Ascending aorta (tissue), 2 donors: ENCODE measurements around the gene TCF3. TPM values are rescaled to one million over a fixed set of nuclear protein-coding genes. Genes with fewer than 3 reads are reported as not detected.

ENCODE experiments used
- DNase-seq, 2 donors: peaks; one replicate each; pipeline ENCODE4 v3.0.0-alpha.2; 2019; ENCODE audit warnings: low spot score in 2 of 2
- H3K27ac ChIP-seq, 2 donors: fragments of 200-600 bp; sonication (generic); one replicate each; pipeline ENCODE4 v1.5.1; 2016 to 2017; ENCODE audit warnings: mild to moderate bottlenecking in 1 of 2
- H3K27me3 ChIP-seq: fragments of 200-600 bp; sonication (generic); one replicate; pipeline ENCODE4 v1.5.1; 2017
- H3K36me3 ChIP-seq, 2 donors: fragments of 200-600 bp; sonication (generic); one replicate each; pipeline ENCODE4 v1.5.1; 2016
- H3K4me1 ChIP-seq, 2 donors: fragments of 200-600 bp; sonication (generic); one replicate each; pipeline ENCODE4 v1.5.1; 2016 to 2017; ENCODE audit warnings: mild to moderate bottlenecking in 1 of 2
- H3K4me3 ChIP-seq, 2 donors: fragments of 200-600 bp; sonication (generic); one replicate each; pipeline ENCODE4 v1.5.1; 2016 to 2017; ENCODE audit warnings: mild to moderate bottlenecking in 1 of 2
- H3K9me3 ChIP-seq, 2 donors: fragments of 200-600 bp; sonication (generic); one replicate each; pipeline ENCODE4 v1.5.1; 2016
- intact Hi-C: fragments of 100-400 bp; cut with DNase I; formaldehyde crosslinking; loops from one replicate; pipeline ENCODE4 v1.15.1; 2023
- total RNA-seq: library from RNA; depleted of rRNA; stranded (reverse); fragments of >200 nt; gene quantifications from one replicate; pipeline ENCODE4 v1.1.0, GENCODE V29; 2016
- TF ChIP-seq, protein P1 (sequence below), 3 experiments: fragments of 200-600 bp in 2 of 3; fragments of 450-650 bp in 1 of 3; sonication (generic) in 2 of 3; IDR thresholded peaks; one replicate each; pipeline ENCODE4 v1.5.1; 2016 to 2019; ENCODE audit warnings: antibody characterized with exemption in 3 of 3, mild to moderate bottlenecking in 1 of 3, moderate library complexity in 1 of 3

Gene TCF3
- total RNA-seq, 1 donor from 2014 or later, result 209 TPM

DNA sequence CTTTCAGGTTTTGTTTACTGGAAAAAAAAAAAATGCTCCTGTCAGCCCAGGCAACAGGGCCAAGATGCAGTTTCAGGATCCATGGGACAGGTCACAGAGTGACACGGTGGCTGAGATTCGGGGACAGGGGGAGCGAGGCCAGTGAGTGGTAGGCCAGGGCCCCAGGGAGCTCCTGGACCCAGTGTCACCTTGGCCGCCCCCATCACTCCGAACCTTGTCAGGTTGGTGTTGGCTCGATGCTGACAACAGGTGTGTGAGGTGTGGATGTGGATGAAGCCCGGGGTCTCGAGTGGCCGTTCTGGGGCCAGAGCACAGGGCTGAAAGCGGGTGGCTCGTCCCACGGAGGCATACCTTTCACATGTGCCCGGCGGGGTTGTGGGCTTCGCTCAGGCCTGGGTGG, 41.1 kb downstream of the TCF3 start:
- no peak overlapping the region for H3K27ac ChIP-seq
- TF ChIP-seq, protein P1, sequence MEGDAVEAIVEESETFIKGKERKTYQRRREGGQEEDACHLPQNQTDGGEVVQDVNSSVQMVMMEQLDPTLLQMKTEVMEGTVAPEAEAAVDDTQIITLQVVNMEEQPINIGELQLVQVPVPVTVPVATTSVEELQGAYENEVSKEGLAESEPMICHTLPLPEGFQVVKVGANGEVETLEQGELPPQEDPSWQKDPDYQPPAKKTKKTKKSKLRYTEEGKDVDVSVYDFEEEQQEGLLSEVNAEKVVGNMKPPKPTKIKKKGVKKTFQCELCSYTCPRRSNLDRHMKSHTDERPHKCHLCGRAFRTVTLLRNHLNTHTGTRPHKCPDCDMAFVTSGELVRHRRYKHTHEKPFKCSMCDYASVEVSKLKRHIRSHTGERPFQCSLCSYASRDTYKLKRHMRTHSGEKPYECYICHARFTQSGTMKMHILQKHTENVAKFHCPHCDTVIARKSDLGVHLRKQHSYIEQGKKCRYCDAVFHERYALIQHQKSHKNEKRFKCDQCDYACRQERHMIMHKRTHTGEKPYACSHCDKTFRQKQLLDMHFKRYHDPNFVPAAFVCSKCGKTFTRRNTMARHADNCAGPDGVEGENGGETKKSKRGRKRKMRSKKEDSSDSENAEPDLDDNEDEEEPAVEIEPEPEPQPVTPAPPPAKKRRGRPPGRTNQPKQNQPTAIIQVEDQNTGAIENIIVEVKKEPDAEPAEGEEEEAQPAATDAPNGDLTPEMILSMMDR (IDR thresholded peaks at IDR 0.05), result no peak
- intact Hi-C loops, result no loop called here

DNA sequence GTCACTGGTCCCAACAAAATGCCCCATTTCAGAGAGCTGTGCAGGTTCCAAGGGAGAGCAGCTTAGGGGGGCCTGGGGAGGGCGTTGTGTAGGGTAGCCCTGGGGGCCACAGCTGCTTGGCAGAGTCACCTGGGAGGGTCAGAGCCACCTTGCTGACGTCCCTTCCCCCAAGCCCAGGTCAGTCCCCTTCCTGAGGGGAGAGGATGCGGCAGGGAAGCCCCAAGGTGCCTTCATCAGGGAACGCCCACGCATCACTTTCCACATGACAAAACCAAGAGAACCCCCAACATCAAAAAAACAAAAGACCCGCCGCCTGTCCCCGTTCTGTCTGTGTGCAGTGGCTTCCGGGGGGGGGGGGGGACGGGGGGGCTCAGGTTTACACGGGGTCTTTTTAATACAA, 41.8 kb downstream of the TCF3 start:
- Histone ChIP-seq H3K27ac (no peak overlapping the region), H3K36me3 (peaks cover 30 to 51% of the 10 kb centered on the region in 2 donors), H3K27me3 (no peaks in the 10 kb centered on the region), H3K9me3 (no peaks in the 10 kb centered on the region), H3K4me3 (no peak overlapping the region), H3K4me1 (peaks cover 4 to 6% of the 10 kb centered on the region in 2 donors)
- TF ChIP-seq, protein P1 (IDR thresholded peaks at IDR 0.05), result no peak
- no peak for DNase-seq
- intact Hi-C loops, result no loop called here

More for the DNA sequence above, 41.1 kb downstream of the TCF3 start:
- no peaks in the 10 kb centered on the region for H3K27me3 ChIP-seq
- DNase-seq, result no peak
- H3K9me3 ChIP-seq, result no peaks in the 10 kb centered on the region
- H3K4me1 ChIP-seq, result peaks cover 1 to 2% of the 10 kb centered on the region in 2 donors
- peaks cover 31 to 57% of the 10 kb centered on the region in 2 donors for H3K36me3 ChIP-seq
- no peak overlapping the region for H3K4me3 ChIP-seq

DNA sequence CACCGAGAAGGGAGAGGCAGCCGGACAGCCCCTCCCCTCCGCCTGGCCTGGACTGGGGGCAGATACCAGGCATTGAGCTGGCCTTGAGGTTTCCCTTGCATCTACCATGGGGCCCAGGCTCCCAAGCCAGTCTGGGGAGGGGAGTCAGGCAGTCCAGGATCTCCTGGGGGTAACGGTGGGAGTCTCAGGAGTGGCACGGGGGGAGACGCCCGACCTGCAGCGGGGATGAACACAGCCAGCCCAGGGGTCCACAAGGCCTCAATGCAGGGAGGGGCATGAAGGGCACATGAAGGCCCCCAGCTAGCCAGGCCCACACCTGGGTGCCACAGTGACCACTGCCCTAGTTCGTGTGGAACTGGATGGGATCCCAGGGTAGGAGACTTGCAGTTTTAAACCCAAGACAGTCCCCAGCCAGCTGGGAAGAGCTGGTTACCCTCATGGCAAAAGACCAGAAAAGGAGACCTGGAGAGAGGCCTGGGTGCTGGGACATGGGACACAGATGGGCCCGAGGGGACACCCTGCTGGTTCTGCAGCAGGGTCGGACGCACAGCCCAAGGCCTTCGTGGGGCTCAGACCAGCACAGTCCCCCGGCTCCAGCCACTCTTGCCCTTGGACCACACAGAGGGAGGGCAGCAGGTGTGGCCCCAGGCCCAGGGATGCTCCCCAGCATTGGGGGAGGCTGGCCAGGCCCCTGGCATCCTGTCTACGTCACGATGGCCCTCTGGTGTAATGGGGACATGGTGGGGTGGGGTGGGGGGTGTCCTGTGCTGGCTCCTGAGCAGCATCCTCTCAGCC, 42.5 kb downstream of the TCF3 start:
- TF ChIP-seq, protein P1 (IDR thresholded peaks at IDR 0.05), result no peak
- Histone ChIP-seq H3K27ac (no peak overlapping the region), H3K4me1 (peaks cover 4 to 6% of the 10 kb centered on the region in 2 donors), H3K9me3 (no peaks in the 10 kb centered on the region), H3K4me3 (no peak overlapping the region), H3K27me3 (no peaks in the 10 kb centered on the region), H3K36me3 (peaks cover 24 to 44% of the 10 kb centered on the region in 2 donors)
- intact Hi-C loops, result loop anchor here (5.0 kb wide), 1 partner anchor 43 kb away; the partner anchor contains the start of gene MEX3D
- DNase-seq, result no peak

DNA sequence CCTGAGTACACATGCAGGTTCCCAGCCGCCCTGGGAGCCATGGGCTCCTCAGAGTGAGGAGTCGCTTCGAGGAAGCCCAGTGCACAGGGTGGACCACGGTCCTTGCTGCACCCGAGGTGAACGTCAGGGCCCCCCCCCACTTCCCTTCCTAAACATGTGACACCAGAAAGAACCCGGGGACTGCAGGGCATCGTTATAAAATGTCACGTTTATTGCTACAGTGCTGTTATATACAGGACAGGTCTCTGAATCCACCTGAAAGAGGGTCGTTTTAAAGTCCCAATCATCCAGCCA, 43.4 kb downstream of the TCF3 start:
- Histone ChIP-seq H3K27ac (no peak overlapping the region), H3K9me3 (no peaks in the 10 kb centered on the region), H3K4me1 (peaks cover 10 to 12% of the 10 kb centered on the region in 2 donors), H3K36me3 (peaks cover 17 to 36% of the 10 kb centered on the region in 2 donors), H3K4me3 (no peak overlapping the region), H3K27me3 (no peaks in the 10 kb centered on the region)
- intact Hi-C loops, result loop anchor here (5.0 kb wide), 1 partner anchor 42 kb away; the partner anchor contains the start of gene MEX3D
- no peak for DNase-seq
- TF ChIP-seq, protein P1 (IDR thresholded peaks at IDR 0.05), result no peak

DNA sequence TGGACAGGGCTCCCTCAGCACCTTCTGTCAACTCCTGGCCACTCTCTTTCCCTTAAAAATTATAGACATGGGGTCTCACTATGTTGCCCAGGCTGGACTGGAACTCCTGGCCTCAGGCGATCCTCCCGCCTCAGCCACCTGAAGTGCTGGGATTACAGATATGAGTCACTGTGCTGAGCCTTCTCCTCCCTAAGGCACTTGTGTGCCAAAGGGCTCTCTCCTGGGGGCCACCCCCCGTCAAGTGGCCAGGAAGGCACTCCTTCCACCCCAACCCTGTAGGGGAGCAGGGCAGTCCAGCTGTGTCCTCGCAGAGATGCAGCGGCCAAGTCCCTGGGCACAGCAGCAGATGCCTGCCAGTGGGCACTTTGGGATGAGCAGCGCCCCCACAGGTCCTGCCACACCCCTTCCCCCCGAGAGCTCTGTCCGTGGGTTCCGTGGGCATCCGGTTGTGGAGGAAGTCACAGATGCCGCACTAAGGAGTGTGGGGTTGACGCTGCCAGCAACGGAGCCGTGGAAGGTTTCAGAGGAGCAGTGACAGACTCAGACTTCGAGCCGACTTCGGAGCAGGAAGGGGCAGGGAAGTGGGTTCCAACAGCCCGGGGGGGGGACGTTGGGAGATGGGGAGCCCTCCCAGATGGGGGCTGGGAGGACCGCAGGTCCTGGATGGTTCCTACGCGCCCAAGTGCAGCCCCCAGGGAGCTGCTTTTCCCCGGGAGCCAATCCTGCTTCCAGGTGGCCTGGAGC, 43.9 kb downstream of the TCF3 start:
- Histone ChIP-seq H3K36me3 (peaks cover 14 to 31% of the 10 kb centered on the region in 2 donors), H3K9me3 (no peaks in the 10 kb centered on the region), H3K4me3 (no peak overlapping the region), H3K4me1 (peaks cover 14 to 17% of the 10 kb centered on the region in 2 donors), H3K27ac (no peak overlapping the region), H3K27me3 (no peaks in the 10 kb centered on the region)
- TF ChIP-seq, protein P1 (IDR thresholded peaks at IDR 0.05), result no peak
- no peak for DNase-seq
- intact Hi-C loops, result loop anchor here (5.0 kb wide), 1 partner anchor 41 kb away; the partner anchor contains the start of gene MEX3D
